Dermis lymphatic vessel endothelial cell (primary cell): Measurements from ENCODE around the gene GPR171. TPM values are rescaled to one million over a fixed set of nuclear protein-coding genes. Genes with fewer than 3 reads are reported as not detected.

Source experiments
- total RNA-seq: library from RNA; depleted of rRNA; stranded (reverse); fragments of >200 nt; gene quantifications from 2 replicates; pipeline ENCODE4 v1.2.1, GENCODE V29; 2014

GPR171 gene, protein sequence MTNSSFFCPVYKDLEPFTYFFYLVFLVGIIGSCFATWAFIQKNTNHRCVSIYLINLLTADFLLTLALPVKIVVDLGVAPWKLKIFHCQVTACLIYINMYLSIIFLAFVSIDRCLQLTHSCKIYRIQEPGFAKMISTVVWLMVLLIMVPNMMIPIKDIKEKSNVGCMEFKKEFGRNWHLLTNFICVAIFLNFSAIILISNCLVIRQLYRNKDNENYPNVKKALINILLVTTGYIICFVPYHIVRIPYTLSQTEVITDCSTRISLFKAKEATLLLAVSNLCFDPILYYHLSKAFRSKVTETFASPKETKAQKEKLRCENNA
- not detected in 2 replicates for total RNA-seq

DNA sequence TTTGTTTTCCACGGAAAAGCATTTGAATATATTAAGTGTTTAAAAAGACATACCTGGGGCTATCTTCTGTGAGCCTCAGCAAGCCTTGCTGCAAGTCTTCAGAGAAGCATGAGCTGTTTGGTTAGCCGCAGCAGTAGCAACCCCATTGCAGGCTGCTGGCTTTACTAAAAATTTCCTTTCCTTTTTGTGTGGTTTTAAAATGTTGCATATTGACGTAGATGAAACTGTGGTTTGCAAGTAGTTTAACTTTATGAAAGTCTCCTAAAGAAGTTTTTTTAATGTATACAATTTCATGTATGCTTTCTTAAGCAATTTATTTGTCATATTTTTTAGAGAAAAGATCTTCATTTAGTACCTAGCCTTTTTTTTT lies at the start of gene GPR171:
Gene GPR171 (minus strand): TSS at position 166 of the 370 bp plus-strand sequence. CDS start 3,830 bp downstream, outside the sequence.

Other genes starting within 250 kb of the GPR171 start
- not detected in 2 replicates for gene CLRN1, start 230.5 kb downstream of the GPR171 start, total RNA-seq
- under 0.01 and 0.17 TPM in 2 replicates for gene MED12L, start 117.6 kb downstream of the GPR171 start, total RNA-seq
- gene P2RY14, start 75.3 kb upstream of the GPR171 start, total RNA-seq, result not detected in 2 replicates
- gene GPR87, start 113.6 kb upstream of the GPR171 start, total RNA-seq, result not detected in 2 replicates
- gene P2RY13, start 126.3 kb upstream of the GPR171 start, total RNA-seq, result not detected in 2 replicates
- not detected in 2 replicates for gene P2RY12, start 181.5 kb upstream of the GPR171 start, total RNA-seq